GM20431 (cell line): ENCODE data around the gene MAP3K14.

ENCODE experiments used
- in situ Hi-C: fragments of 300-500 bp; cut with MseI, MboI; formaldehyde crosslinking; loops from one replicate; pipeline ENCODE4 v1.15.0; 2020; ENCODE audit warnings: low sequenced_read_pairs; ENCODE audit not compliant: unreplicated experiment

Gene MAP3K14

GRCh38 chr17:45228763-45229539 is 87.9 kb downstream of the MAP3K14 start:
- in situ Hi-C loops = no loop called here

GRCh38 chr17:45227926-45228762 is 88.7 kb downstream of the MAP3K14 start:
- in situ Hi-C loops = no loop called here

- in situ Hi-C loops = no loop called here
Measured at GRCh38 chr17:45227101-45227925, 89.5 kb downstream of the MAP3K14 start.

- in situ Hi-C loops = no loop called here
Measured at GRCh38 chr17:45226576-45226975, 90.2 kb downstream of the MAP3K14 start.

GRCh38 chr17:45225964-45226530 is 90.8 kb downstream of the MAP3K14 start:
- in situ Hi-C loops = no loop called here

- in situ Hi-C loops = no loop called here
Measured at GRCh38 chr17:45225051-45225700, 91.6 kb downstream of the MAP3K14 start.

- in situ Hi-C loops = no loop called here
Measured at GRCh38 chr17:45224671-45225050, 92.2 kb downstream of the MAP3K14 start.

- in situ Hi-C loops = no loop called here
Measured at GRCh38 chr17:45223539-45224528, 93.0 kb downstream of the MAP3K14 start.

GRCh38 chr17:45222996-45223538 is 93.8 kb downstream of the MAP3K14 start:
- in situ Hi-C loops = no loop called here

GRCh38 chr17:45222289-45222995 is 94.4 kb downstream of the MAP3K14 start:
- in situ Hi-C loops = no loop called here

GRCh38 chr17:45222014-45222288 is 94.9 kb downstream of the MAP3K14 start:
- in situ Hi-C loops = no loop called here

GRCh38 chr17:45221081-45222013 is 95.5 kb downstream of the MAP3K14 start, which contains the start of gene FMNL1:
Gene FMNL1, plus strand, starts transcription at chr17:45221885. Its CDS starts 240 bp downstream, at chr17:45222125.
- in situ Hi-C loops = no loop called here

- in situ Hi-C loops = no loop called here
Measured at GRCh38 chr17:45220079-45220478, 96.7 kb downstream of the MAP3K14 start.

- in situ Hi-C loops = loop anchor here (10.0 kb wide), 1 partner anchor 46 kb away; the partner anchor contains the start of gene SPATA32
Measured at GRCh38 chr17:45218895-45219661, 97.7 kb downstream of the MAP3K14 start.
